HL-60/S4 treated with retinoic acid at 250 ng/mL for 4 days and 3 days (cell line): ENCODE measurements around the gene CHST2.

Experiments used
- in situ Hi-C: fragments of 300-500 bp; cut with MboI; formaldehyde crosslinking; loops from 2 replicates; pipeline ENCODE4 v1.7.0; 2022; ENCODE audit warnings: low sequenced_read_pairs

The CHST2 gene

GRCh38 chr3:143128227-143128955, 8.8 kb downstream of the CHST2 start:
- in situ Hi-C loops, result no loop called here

DNA sequence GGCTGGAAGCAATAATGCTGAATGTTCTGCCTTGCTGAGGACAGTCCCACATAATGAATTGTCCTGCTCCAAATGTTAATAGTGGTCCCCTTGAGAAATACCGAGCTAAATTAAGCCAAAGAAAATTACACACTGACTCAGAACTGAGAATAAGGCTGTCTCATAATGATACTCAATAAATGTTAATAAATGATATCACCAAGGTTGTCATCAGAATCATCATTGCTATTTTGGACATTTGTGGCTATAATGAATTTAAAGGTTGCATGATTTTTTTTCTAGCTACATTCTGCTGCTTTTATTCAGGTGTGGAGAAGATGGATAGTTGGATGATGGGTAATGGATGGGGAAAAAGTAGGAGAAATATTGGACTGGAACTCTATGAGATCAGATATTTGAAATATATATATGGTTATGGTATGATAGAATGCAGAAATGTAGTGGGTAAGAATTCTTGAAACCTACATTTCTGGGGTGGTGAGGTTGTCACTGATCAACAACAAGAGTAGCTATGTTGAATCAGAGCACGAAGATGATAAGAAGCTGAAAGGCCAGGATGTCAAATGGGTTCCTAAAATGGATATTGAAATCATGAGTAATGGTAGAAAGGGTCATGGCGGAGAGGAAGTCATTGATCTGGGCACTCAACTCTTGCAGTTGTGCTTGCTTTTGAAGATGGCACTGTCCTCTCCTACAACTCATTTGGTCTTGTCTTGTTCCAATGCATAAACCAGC, 12.8 kb downstream of the CHST2 start:
- in situ Hi-C loops, result no loop called here

GRCh38 chr3:143134471-143134870, 14.9 kb downstream of the CHST2 start:
- in situ Hi-C loops, result no loop called here

DNA sequence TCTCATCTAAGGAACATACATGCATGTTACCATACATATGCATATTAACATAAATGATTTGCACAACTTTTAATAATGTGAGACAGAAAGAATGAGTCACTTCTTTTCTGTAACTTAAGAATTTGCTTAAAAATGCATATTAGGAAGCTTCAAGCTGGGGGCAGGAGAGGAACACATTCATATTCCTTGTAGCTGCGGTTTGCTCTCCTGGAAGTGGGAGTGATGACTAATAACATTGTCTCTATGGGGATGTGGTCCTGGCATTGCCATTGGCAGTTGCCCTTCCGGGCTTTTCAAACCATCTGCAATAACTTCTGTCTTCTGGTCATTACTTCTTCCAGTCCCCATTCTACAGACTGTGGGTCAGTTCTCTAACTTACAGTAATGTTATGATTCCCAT, 15.6 kb downstream of the CHST2 start:
- in situ Hi-C loops, result no loop called here

DNA sequence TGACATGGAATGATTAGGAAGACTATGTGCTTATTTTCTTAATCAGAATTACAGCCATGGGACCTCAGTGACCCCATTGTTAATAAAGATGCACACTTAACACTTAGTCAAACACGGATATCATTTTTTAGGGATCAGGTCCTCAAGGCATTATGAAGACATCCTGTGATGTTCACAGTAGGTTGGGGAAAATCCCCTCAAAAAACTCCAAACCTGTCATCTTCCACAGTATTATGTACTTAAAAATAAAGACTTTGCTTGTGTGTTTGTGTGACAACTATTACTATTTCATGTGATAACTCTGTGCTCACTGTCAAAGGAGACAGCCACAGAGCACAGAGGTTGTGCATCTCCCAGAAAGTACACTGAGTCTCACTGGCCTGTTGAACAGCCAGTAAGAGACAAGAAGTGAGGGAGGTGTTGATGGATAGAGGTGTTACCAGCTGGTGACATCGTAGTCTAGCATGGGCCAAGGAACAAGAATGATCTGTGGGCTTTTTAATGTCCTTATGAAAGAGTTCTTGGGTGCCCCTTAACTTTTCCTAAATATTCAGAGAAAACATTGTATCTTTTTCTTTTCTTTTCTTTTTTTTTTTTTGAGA, 18.0 kb downstream of the CHST2 start:
- in situ Hi-C loops, result no loop called here

DNA sequence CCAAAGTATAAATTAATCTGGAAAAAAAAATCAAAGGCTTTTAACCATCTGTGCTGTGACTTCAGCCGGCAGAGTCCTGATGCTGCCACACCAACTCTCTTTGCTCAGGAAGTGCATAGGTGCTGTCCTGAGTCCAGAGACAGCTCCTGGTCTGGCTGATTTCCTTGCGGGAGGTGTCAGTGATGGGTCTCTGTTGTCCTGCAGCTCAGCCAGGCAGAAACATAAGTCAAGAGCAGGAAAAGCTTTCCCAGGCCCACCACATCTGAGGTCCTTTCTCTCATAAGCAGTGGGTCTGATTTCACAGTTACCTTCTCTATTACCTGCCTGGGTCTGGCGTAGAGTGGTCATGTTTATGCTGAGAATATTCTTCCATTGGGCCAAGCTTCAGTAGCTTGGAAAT, 19.4 kb downstream of the CHST2 start:
- in situ Hi-C loops, result no loop called here

- in situ Hi-C loops, result no loop called here
These were observed 20.2 kb downstream of the CHST2 start for GRCh38 chr3:143139762-143140161.

- in situ Hi-C loops, result no loop called here
These were observed 21.0 kb downstream of the CHST2 start for GRCh38 chr3:143140550-143140949.

GRCh38 chr3:143142354-143142753, 22.8 kb downstream of the CHST2 start:
- in situ Hi-C loops, result no loop called here

DNA sequence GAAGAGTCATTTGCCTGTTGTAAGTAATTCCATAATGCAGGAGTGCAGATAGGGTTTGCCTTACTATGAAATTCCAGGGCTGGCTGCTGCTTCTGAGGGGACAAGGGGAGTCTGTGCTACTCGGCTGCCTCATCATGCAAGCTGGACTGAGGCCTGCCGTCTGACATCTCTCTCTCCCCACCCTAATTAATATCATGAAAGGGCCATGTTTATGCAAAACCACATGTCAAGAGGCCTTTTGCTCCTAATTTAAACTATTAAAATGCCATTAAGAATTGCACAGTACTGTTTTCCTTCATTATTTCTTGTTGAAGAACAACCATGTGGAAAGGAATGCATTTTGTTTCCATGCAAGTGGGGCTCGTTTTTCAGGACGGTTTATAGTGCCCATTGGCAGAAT, 26.3 kb downstream of the CHST2 start:
- in situ Hi-C loops, result no loop called here

- in situ Hi-C loops, result no loop called here
These were observed 27.1 kb downstream of the CHST2 start for GRCh38 chr3:143146486-143147274.

- in situ Hi-C loops, result no loop called here
These were observed 28.1 kb downstream of the CHST2 start for GRCh38 chr3:143147707-143148106.

- in situ Hi-C loops, result no loop called here
These were observed 30.5 kb downstream of the CHST2 start for GRCh38 chr3:143150071-143150470.

GRCh38 chr3:143151004-143151731, 31.6 kb downstream of the CHST2 start:
- in situ Hi-C loops, result no loop called here

DNA sequence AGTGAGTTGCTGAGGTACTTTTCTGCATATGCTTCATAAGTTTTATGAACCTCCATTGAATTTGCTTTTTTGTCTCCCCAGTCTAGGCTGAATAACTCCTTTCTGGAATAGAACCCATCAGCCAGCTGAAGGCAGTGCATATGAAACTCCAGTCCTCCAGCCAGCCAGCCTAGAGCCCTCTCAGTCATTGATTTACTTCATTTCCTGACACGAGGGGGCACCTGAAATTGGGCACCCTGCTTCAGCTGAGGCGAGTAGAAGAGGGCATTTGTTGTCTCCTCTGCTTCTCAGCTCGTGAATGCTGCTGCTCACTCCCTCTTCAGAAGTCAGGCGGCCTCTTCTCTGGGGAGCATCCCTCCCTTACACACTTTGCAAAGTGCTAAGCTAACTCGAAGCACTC, 32.5 kb downstream of the CHST2 start:
- in situ Hi-C loops, result no loop called here

GRCh38 chr3:143155756-143156155, 36.2 kb downstream of the CHST2 start:
- in situ Hi-C loops, result no loop called here

GRCh38 chr3:143158014-143158988, 38.7 kb downstream of the CHST2 start:
- in situ Hi-C loops, result no loop called here

DNA sequence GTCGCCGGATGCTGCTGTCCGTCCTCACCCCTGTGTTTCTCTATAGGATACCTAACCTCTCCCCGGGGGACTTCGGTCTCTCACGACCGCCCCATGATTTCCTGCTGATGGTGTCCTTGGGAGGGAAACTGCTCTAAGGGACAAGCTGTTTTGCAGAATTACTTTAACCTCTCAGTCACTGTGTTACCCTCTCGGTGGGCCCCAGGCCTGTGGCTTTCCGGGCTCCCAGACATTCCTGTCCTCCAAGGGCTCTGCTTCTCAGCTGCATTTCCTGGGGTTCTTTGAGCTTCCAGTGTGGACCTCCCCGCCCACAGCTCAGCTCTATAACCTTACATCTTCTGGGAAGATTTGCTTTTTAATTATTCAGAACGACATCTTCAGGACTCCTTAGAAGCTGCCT, 40.9 kb downstream of the CHST2 start:
- in situ Hi-C loops, result no loop called here

DNA sequence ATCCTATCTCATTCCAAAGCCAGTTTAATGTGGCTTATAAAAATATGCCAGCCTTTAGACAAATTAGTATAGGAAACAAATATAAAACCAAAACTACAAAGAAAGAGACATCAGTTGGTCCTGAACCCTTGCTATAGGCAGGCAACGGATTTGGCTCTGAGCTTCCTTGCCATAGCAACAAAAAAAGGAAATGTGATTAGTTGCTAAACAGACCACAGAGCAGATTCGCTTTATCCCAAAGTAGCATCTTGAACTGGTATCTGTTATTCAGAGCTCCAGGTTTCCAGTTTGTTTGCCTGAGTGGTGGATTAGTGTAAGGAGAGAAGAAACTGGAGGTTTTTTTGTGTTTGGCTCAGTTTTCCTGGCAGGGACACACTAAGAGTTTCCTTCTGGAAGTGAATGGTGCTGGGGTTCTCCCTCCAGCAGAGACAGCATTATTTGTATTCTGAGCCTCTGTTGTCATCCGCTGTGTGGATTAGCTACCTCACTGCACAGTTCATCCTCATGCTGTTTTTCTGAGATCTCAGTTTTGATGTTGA, 44.1 kb downstream of the CHST2 start:
- in situ Hi-C loops, result no loop called here
